HEK293 (cell line): ENCODE results near the gene NXPE4.
"Not testable (repeated sequence)": the region's sequence is repeated elsewhere in the genome, so short reads cannot be mapped to it uniquely, and the experiment has no call there.

ENCODE experiments used
- CTCF ChIP-seq: fragments of 450-650 bp; formaldehyde crosslinking; IDR thresholded peaks from 2 replicates; pipeline ENCODE4 v1.5.1; 2016; ENCODE audit warnings: missing biosample characterization, missing genetic modification characterization
- IKZF3 ChIP-seq: fragments of 450-650 bp; IDR thresholded peaks from 2 replicates; pipeline ENCODE4 v1.5.0; 2018; ENCODE audit warnings: missing biosample characterization, mild to moderate bottlenecking, missing genetic modification characterization, moderate library complexity
- YY1 ChIP-seq: fragments of 450-650 bp; formaldehyde crosslinking; IDR thresholded peaks from 2 replicates; pipeline ENCODE4 v1.5.1; 2018; ENCODE audit warnings: missing biosample characterization, missing genetic modification characterization
- ZBTB49 ChIP-seq: fragments of 450-650 bp; formaldehyde crosslinking; IDR thresholded peaks from 2 replicates; pipeline ENCODE4 v1.5.1; 2016; ENCODE audit warnings: missing biosample characterization, missing genetic modification characterization, low read depth
- ZNF366 ChIP-seq: fragments of 450-650 bp; formaldehyde crosslinking; conservative IDR thresholded peaks from 2 replicates; pipeline ENCODE4 v1.5.1; 2016; ENCODE audit warnings: missing biosample characterization, missing genetic modification characterization
- ZNF658 ChIP-seq: fragments of 450-650 bp; formaldehyde crosslinking; IDR thresholded peaks from 2 replicates; pipeline ENCODE4; 2016; ENCODE audit warnings: missing biosample characterization, missing genetic modification characterization

- TF ChIP-seq IKZF3 (tag by site-specific recombination); YY1; ZBTB49 (tag by site-specific recombination); CTCF (tag by site-specific recombination); ZNF366 (tag by site-specific recombination); ZNF658 (tag by site-specific recombination): not testable (repeated sequence)
Measured at GRCh38 chr11:114613094-114613493, 17.5 kb upstream of the NXPE4 start.
